Psoas muscle (tissue), 8 donors: Measurements from ENCODE around the gene GTPBP1. TPM values are rescaled to one million over a fixed set of nuclear protein-coding genes. Genes with fewer than 3 reads are reported as not detected.

Source experiments
- ATAC-seq, 4 donors: fragments of 200-7000 bp; cut with Tn5 transposase; one replicate each; pipeline ENCODE4 v1.9.1; 2020; ENCODE audit warnings: moderate library complexity in 3 of 4, mild to moderate bottlenecking in 2 of 4
- DNase-seq, 2 donors: peaks; one replicate each; pipeline ENCODE4 v3.0.0-alpha.2; 2020
- H3K27ac ChIP-seq: fragments of 200-600 bp; one replicate; pipeline ENCODE4 v1.8.0; 2022
- H3K27me3 ChIP-seq, 3 donors: fragments of 200-600 bp in 1 of 3; one replicate each; pipeline versions ENCODE4 v1.6.1 to v1.8.0; 2013 to 2022; ENCODE audit warnings: low read length in 2 of 3, mild to moderate bottlenecking in 2 of 3, moderate library complexity in 1 of 3; ENCODE audit not compliant: insufficient read depth in 3 of 3
- H3K36me3 ChIP-seq, 2 donors: fragments of 200-600 bp in 1 of 2; one replicate each; pipeline versions ENCODE4 v1.6.1 to v1.8.0; 2013 to 2022; ENCODE audit warnings: low read depth in 1 of 2, mild to moderate bottlenecking in 1 of 2, moderate library complexity in 1 of 2; ENCODE audit not compliant: insufficient read depth in 1 of 2
- H3K4me1 ChIP-seq: fragments of 200-600 bp; one replicate; pipeline ENCODE4 v1.8.0; 2022
- H3K4me3 ChIP-seq: fragments of 200-600 bp; one replicate; pipeline ENCODE4 v1.8.0; 2022; ENCODE audit warnings: mild to moderate bottlenecking
- H3K9me3 ChIP-seq: fragments of 200-600 bp; one replicate; pipeline ENCODE4 v1.8.0; 2022
- WGBS, 3 donors: extraction: QIAGEN DNeasy Blood & Tissue Kit; methylation state at CpG; one replicate each; pipeline versions ENCODE4 v1.1.6 to v1.1.7; 2013; 5-methylcytosine and 5-hydroxymethylcytosine counted together
- intact Hi-C, 2 donors: fragments of 100-400 bp; cut with DNase I; formaldehyde crosslinking; loops; one replicate each; pipeline versions ENCODE4 v1.11.0 to v1.14.2; 2022
- polyA plus RNA-seq, 3 donors: library from polyadenylated mRNA; stranded (reverse); fragments of 200-250 nt; gene quantifications; one replicate each; pipeline ENCODE4 v1.2.3, GENCODE V29; 2013
- total RNA-seq, 4 donors: library from RNA; stranded (reverse); fragmentation: NEBNext Ultra II Directional in 2 of 4; extraction: Animal tissue kit (Norgen Biotek cat#: 25700) in 2 of 4; gene quantifications; one replicate each; pipeline versions ENCODE4 v1.2.1 to v1.2.4, GENCODE V29; 2021 to 2023
- TF ChIP-seq, protein P1 (sequence below): fragments of 200-600 bp; IDR thresholded peaks from one replicate; pipeline ENCODE4 v1.8.0; 2022; ENCODE audit warnings: antibody characterized with exemption
- donor health status: healthy with polysubstance abuse.
- donor health status: DM: no; HTN: no; CAD: no; lungs with moderate emphysema.
- donor health status: Bipolar disorder and iron deficiency.
- donor health status: healthy.
- donor health status: DM: yes; HTN: yes; CAD: no.
- donor health status: DM: no; HTN: no; CAD: no.
- donor health status: DM: no; HTN: no; CAD: no.
- donor health status: DM: yes; HTN: yes; CAD: no.

The GTPBP1 gene
- total and polyA plus RNA-seq, 7 donors = 16.4 to 46.1 (median 24.3) TPM

DNA sequence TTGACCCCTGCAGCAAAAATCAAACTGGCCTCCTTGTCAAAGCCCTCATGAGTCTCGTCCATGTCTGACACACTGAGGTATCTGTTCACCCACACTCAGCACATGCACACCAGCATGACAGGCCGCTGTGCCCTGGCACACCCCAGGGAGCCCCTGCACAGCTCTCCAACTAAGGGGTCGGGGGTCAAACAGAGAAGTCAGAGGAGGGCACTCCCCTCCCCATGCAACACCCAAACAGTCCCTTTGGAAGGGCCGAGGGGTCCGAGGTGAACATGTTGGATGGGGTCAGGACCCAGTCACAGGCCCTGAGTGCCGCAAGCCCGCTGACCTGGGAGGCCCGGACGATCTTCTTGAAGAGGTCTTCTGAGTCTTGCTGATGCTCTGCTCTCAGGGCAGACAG is 35.4 kb downstream of the GTPBP1 start:
- ATAC-seq (no peak), DNase-seq (peak in 1 of 2 donors; percentile 30)
- intact Hi-C loops = no loop called here
- H3K4me3 ChIP-seq = no peak overlapping the region
- no peak overlapping the region for H3K27ac ChIP-seq
- no peaks in the 10 kb centered on the region for H3K27me3 ChIP-seq
- H3K4me1 ChIP-seq = peaks cover 11% of the 10 kb centered on the region
- 89 to 95% (median 91%) methylated on average over 9 of the region's 9 CpGs for WGBS, 3 donors
- TF ChIP-seq, protein P1, sequence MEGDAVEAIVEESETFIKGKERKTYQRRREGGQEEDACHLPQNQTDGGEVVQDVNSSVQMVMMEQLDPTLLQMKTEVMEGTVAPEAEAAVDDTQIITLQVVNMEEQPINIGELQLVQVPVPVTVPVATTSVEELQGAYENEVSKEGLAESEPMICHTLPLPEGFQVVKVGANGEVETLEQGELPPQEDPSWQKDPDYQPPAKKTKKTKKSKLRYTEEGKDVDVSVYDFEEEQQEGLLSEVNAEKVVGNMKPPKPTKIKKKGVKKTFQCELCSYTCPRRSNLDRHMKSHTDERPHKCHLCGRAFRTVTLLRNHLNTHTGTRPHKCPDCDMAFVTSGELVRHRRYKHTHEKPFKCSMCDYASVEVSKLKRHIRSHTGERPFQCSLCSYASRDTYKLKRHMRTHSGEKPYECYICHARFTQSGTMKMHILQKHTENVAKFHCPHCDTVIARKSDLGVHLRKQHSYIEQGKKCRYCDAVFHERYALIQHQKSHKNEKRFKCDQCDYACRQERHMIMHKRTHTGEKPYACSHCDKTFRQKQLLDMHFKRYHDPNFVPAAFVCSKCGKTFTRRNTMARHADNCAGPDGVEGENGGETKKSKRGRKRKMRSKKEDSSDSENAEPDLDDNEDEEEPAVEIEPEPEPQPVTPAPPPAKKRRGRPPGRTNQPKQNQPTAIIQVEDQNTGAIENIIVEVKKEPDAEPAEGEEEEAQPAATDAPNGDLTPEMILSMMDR = no peak
- H3K36me3 ChIP-seq = peaks cover 16 to 99% of the 10 kb centered on the region in 2 donors
- H3K9me3 ChIP-seq = no peaks in the 10 kb centered on the region

DNA sequence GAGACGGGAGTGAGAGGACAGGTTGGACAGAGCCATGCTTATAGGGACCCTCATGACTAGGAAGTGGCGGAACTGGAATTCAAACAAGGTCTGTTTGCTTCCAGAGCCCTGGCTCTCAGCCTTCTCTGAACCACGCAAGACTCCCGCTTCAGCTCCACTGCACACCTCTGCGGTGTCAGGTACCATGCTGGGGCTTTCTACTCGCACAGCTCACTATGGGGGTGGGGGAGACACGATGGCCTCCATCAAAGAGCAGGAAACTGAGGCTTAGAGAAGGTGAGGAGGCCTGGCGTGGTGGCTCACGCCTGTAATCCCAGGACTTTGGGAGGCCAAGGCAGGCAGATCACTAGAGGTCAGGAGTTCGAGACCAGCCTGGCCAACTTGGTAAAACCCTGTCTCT is 35.8 kb downstream of the GTPBP1 start:
- H3K36me3 ChIP-seq = peaks cover 17 to 99% of the 10 kb centered on the region in 2 donors
- no peak overlapping the region for H3K4me3 ChIP-seq
- peak in 1 of 2 donors; percentile 29 for DNase-seq
- H3K9me3 ChIP-seq = no peaks in the 10 kb centered on the region
- no peaks in the 10 kb centered on the region for H3K27me3 ChIP-seq
- TF ChIP-seq, protein P1 = no peak
- 95 to 98% (median 97%) methylated on average over 10 of the region's 10 CpGs for WGBS, 3 donors
- ATAC-seq = no peak
- H3K4me1 ChIP-seq = peaks cover 11% of the 10 kb centered on the region
- no peak overlapping the region for H3K27ac ChIP-seq
- intact Hi-C loops = no loop called here

DNA sequence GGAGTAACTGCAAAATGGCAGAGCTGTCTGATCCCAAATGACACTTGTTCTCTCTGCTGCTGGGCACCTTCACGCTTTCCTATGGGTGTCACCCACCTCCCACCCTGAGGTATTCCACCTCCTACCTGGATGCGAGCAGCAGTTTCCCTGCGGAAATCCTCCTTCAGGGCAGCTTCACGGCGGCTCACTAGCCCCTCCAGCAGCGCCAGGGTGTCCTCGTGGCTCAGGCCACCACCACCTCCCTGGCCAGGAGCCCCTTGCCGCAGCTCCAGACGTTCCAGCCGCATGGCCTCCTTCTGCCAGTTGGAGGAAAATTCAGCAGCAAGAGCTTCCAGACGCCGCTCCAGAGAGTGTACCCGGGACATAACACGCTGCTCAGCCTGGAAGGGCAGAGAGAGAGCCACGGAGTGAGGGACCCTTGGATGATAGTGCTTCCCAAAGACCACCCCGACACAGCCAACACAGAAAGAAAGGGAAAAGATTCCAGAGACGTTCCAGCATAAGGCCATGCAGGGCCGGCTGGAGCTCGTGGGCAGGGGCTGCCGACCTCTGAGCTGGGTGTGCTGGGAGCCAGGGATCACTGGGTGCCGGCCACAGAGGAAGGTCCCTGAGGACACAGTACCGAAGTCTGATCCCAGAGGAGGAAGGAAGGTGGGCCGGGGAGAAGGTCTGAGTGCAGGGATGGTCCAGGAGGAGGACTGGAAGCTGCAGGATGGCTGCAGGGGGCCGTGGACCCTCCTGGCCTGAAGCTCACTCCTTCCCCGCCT is 36.6 kb downstream of the GTPBP1 start:
- Histone ChIP-seq H3K27me3 (no peaks in the 10 kb centered on the region), H3K4me3 (no peak overlapping the region), H3K27ac (no peak overlapping the region), H3K36me3 (peaks cover 17 to 99% of the 10 kb centered on the region in 2 donors), H3K4me1 (peaks cover 11% of the 10 kb centered on the region), H3K9me3 (no peaks in the 10 kb centered on the region)
- TF ChIP-seq, protein P1 = no peak
- no peak for ATAC-seq
- peak in 1 of 2 donors; percentile 46 for DNase-seq
- WGBS, 3 donors = 85 to 92% (median 88%) methylated on average over 25 of the region's 25 CpGs
- intact Hi-C loops = no loop called here

DNA sequence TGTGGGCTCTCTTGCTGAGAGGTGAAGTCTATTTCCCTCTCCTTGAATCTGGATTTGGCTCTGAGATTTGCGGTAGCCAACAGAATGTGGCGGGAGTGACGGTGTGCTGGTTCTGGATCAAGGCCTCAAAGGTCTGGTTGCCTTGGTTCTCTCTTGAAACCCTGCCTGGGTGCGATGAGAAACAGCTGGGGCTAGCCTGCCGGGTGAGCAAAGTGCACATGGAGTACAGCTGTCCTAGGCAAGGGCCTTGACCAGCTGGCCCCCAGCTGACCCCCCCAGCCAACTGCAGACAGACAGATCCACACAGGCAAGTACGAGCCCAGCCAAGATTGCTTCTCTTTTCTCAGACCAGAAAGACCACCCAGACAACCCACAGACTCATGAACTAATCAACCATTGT is 39.2 kb downstream of the GTPBP1 start:
- intact Hi-C loops = no loop called here
- Histone ChIP-seq H3K27me3 (no peaks in the 10 kb centered on the region), H3K4me1 (peaks cover 3% of the 10 kb centered on the region), H3K27ac (no peak overlapping the region), H3K4me3 (no peak overlapping the region), H3K9me3 (no peaks in the 10 kb centered on the region), H3K36me3 (peaks cover 14 to 99% of the 10 kb centered on the region in 2 donors)
- ATAC-seq (peak in 3 of 4 donors; percentile 2 to 38 (median 14)), DNase-seq (no peak)
- TF ChIP-seq, protein P1 = no peak
- WGBS, 3 donors = 47 to 71% (median 48%) methylated on average over 6 of the region's 6 CpGs
